Panc1 (cell line): ENCODE results near the gene HRH2. TPM values are rescaled to one million over a fixed set of nuclear protein-coding genes. Genes with fewer than 3 reads are reported as not detected.

Experiments used
- ATAC-seq: fragments of 200-7000 bp; cut with Tn5 transposase; 2 replicates; pipeline ENCODE4 v1.9.1; 2020; ENCODE audit warnings: mild to moderate bottlenecking, moderate library complexity
- BruUV-seq: library from RNA; stranded (reverse); fragments of 400-500 nt; replicated peaks from 2 replicates; lab custom pipeline; 2021; lab: Mats Ljungman, UMichigan
- CTCF ChIA-PET: fragments of 300-600 bp; sonication (Branson Sonifier 250); formaldehyde crosslinking; loops from one replicate; lab custom pipeline; 2022; ENCODE audit warnings: antibody characterized with exemption; lab: Charles Lee
- POLR2A ChIA-PET: fragments of 300-600 bp; sonication (Branson Sonifier 250); formaldehyde crosslinking; loops from one replicate; lab custom pipeline; 2022; ENCODE audit warnings: antibody characterized with exemption; lab: Charles Lee
- DNase-seq: peaks from one replicate; pipeline ENCODE4 v3.0.0-alpha.2; 2010; ENCODE audit warnings: low read depth, low spot score
- H3K27ac ChIP-seq: 2 replicates; pipeline ENCODE4 v1.5.1; 2011; ENCODE audit warnings: mild to moderate bottlenecking, low read length, inconsistent platforms
- H3K27me3 ChIP-seq: fragments of 200-500 bp; sonication (Bioruptor generic); 2 replicates; pipeline ENCODE4 v1.6.0; 2014; ENCODE audit warnings: low read length, inconsistent platforms; ENCODE audit not compliant: control insufficient read depth, insufficient read depth
- H3K36me3 ChIP-seq: fragments of 200-500 bp; sonication (Bioruptor generic); 2 replicates; pipeline ENCODE4 v1.5.1; 2014; ENCODE audit warnings: inconsistent platforms, mild to moderate bottlenecking, low read length, moderate library complexity; ENCODE audit not compliant: control insufficient read depth, insufficient read depth
- H3K4me1 ChIP-seq: 2 replicates; pipeline ENCODE4 v1.5.1; 2011; ENCODE audit warnings: inconsistent platforms, mild to moderate bottlenecking, low read length, moderate library complexity; ENCODE audit not compliant: control insufficient read depth, insufficient read depth
- H3K4me3 ChIP-seq, 2 experiments: 2 replicates each; pipeline ENCODE4 v1.5.1; 2011 to 2012; ENCODE audit warnings: low read depth in 2 of 2, low read length in 2 of 2, mild to moderate bottlenecking in 2 of 2, inconsistent platforms in 1 of 2, moderate library complexity in 1 of 2
- H3K9me3 ChIP-seq: fragments of 200-500 bp; sonication (Bioruptor generic); 2 replicates; pipeline ENCODE4 v1.5.1; 2014; ENCODE audit warnings: low read depth, mild to moderate bottlenecking, inconsistent platforms, low read length, moderate library complexity; ENCODE audit not compliant: control insufficient read depth, insufficient read depth
- POLR2AphosphoS5 ChIP-seq: IDR thresholded peaks from 2 replicates; pipeline ENCODE4 v1.6.1; 2012; ENCODE audit warnings: mild to moderate bottlenecking, low read depth, low read length, moderate library complexity
- SIN3A ChIP-seq: IDR thresholded peaks from 2 replicates; pipeline ENCODE4 v1.6.1; 2012; ENCODE audit warnings: low read depth, mild to moderate bottlenecking, low read length, moderate library complexity, borderline replicate concordance; ENCODE audit not compliant: insufficient read depth
- TCF7L2 ChIP-seq: IDR thresholded peaks from 2 replicates; pipeline ENCODE4 v1.6.1; 2011; ENCODE audit warnings: mild to moderate bottlenecking, low read depth, low read length, inconsistent platforms
- in situ Hi-C: cut with HindIII; loops from 2 replicates; pipeline ENCODE4 v1.10.0; 2016; ENCODE audit warnings: low sequenced_read_pairs, low pct_unique_long_range_greater_than_20kb
- intact Hi-C: fragments of 100-400 bp; cut with micrococcal nuclease; formaldehyde crosslinking; loops from one replicate; pipeline ENCODE4 v1.10.0; 2022; ENCODE audit not compliant: unreplicated experiment
- total RNA-seq: library from RNA; stranded (reverse); gene quantifications from one replicate; pipeline ENCODE4 v1.2.1, GENCODE V29; 2021; ENCODE audit not compliant: unreplicated experiment
- TF ChIP-seq, protein P1 (sequence below), 2 experiments: IDR thresholded peaks; 2 replicates each; pipeline ENCODE4 v1.6.1; 2011 to 2012; ENCODE audit warnings: low read depth in 2 of 2, control low read depth in 1 of 2, low read length in 1 of 2, mild to moderate bottlenecking in 1 of 2, moderate library complexity in 1 of 2; ENCODE audit not compliant: insufficient read depth in 1 of 2
- TF ChIP-seq, protein P2 (sequence below): fragments of 450-650 bp; IDR thresholded peaks from 2 replicates; pipeline ENCODE4 v1.5.1; 2017; ENCODE audit warnings: mild to moderate bottlenecking

Gene HRH2
- total RNA-seq, 1 experiment from 2014 or later, result 0.33 TPM

GRCh38 chr5:175642998-175643397, 14.9 kb upstream of the HRH2 start:
- Histone ChIP-seq H3K9me3 (no peaks in the 10 kb centered on the region), H3K4me3 (no peak overlapping the region), H3K4me1 (no peaks in the 10 kb centered on the region), H3K27me3 (peaks cover 9% of the 10 kb centered on the region; the same call in 1 of the 2 replicates), H3K27ac (no peak overlapping the region), H3K36me3 (no peaks in the 10 kb centered on the region)
- ATAC-seq, result no peak
- intact Hi-C loops (no loop called here), in situ Hi-C loops (no loop called here)
- CTCF ChIA-PET, result interaction anchor here (0.7 kb wide), 1 partner anchor 109 kb away, joined by 3 read pairs; no protein-coding TSS in a partner anchor
- TF ChIP-seq, protein P1, sequence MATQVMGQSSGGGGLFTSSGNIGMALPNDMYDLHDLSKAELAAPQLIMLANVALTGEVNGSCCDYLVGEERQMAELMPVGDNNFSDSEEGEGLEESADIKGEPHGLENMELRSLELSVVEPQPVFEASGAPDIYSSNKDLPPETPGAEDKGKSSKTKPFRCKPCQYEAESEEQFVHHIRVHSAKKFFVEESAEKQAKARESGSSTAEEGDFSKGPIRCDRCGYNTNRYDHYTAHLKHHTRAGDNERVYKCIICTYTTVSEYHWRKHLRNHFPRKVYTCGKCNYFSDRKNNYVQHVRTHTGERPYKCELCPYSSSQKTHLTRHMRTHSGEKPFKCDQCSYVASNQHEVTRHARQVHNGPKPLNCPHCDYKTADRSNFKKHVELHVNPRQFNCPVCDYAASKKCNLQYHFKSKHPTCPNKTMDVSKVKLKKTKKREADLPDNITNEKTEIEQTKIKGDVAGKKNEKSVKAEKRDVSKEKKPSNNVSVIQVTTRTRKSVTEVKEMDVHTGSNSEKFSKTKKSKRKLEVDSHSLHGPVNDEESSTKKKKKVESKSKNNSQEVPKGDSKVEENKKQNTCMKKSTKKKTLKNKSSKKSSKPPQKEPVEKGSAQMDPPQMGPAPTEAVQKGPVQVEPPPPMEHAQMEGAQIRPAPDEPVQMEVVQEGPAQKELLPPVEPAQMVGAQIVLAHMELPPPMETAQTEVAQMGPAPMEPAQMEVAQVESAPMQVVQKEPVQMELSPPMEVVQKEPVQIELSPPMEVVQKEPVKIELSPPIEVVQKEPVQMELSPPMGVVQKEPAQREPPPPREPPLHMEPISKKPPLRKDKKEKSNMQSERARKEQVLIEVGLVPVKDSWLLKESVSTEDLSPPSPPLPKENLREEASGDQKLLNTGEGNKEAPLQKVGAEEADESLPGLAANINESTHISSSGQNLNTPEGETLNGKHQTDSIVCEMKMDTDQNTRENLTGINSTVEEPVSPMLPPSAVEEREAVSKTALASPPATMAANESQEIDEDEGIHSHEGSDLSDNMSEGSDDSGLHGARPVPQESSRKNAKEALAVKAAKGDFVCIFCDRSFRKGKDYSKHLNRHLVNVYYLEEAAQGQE (IDR thresholded peaks at IDR 0.05; ENCODE audit: insufficient read depth in 1 of 2, low read depth in 2 of 2, low read length in 1 of 2), result no peak
- no peak for TF ChIP-seq POLR2AphosphoS5
- TF ChIP-seq TCF7L2, result no peak
- TF ChIP-seq SIN3A, result no peak
- TF ChIP-seq, protein P2, sequence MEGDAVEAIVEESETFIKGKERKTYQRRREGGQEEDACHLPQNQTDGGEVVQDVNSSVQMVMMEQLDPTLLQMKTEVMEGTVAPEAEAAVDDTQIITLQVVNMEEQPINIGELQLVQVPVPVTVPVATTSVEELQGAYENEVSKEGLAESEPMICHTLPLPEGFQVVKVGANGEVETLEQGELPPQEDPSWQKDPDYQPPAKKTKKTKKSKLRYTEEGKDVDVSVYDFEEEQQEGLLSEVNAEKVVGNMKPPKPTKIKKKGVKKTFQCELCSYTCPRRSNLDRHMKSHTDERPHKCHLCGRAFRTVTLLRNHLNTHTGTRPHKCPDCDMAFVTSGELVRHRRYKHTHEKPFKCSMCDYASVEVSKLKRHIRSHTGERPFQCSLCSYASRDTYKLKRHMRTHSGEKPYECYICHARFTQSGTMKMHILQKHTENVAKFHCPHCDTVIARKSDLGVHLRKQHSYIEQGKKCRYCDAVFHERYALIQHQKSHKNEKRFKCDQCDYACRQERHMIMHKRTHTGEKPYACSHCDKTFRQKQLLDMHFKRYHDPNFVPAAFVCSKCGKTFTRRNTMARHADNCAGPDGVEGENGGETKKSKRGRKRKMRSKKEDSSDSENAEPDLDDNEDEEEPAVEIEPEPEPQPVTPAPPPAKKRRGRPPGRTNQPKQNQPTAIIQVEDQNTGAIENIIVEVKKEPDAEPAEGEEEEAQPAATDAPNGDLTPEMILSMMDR, result no peak
- POLR2A ChIA-PET, result no interaction called here
- no peak for DNase-seq
- no TSS peak for BruUV-seq

DNA sequence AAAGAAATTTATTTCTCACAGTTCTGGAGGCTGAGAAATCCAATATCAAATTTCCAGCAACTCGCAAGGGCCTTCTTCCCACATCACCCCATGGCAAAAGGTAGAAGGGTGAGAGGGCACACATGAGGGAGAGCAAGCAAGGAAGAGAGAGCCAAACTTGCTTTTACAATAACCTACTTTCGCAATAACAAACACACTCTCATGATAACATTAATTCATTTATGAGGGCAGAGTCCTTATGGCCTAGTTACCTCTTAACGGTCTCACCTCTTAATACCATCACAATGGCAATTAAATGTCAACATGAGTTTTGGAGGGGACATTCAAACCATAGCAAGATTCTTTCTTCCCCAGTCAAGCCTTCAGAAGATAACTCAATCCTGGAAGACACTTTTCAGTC, 11.6 kb upstream of the HRH2 start:
- Histone ChIP-seq H3K4me3 (no peak overlapping the region), H3K27ac (no peak overlapping the region), H3K27me3 (peaks cover 9% of the 10 kb centered on the region; the same call in 1 of the 2 replicates), H3K9me3 (no peaks in the 10 kb centered on the region), H3K36me3 (no peaks in the 10 kb centered on the region), H3K4me1 (no peaks in the 10 kb centered on the region)
- no peak for DNase-seq
- ChIA-PET CTCF (no interaction called here), POLR2A (no interaction called here)
- intact Hi-C loops (no loop called here), in situ Hi-C loops (no loop called here)
- TF ChIP-seq, protein P2, result no peak
- TF ChIP-seq SIN3A, result no peak
- TF ChIP-seq TCF7L2, result no peak
- no peak for TF ChIP-seq POLR2AphosphoS5
- TF ChIP-seq, protein P1 (IDR thresholded peaks at IDR 0.05; ENCODE audit: insufficient read depth in 1 of 2, low read depth in 2 of 2, low read length in 1 of 2), result no peak
- ATAC-seq, result no peak
- BruUV-seq, result no TSS peak
